Endothelial cell of umbilical vein (primary cell): ENCODE measurements around the gene C1QTNF5. TPM values are rescaled to one million over a fixed set of nuclear protein-coding genes. Genes with fewer than 3 reads are reported as not detected.

Source experiments
- BruUV-seq: library from RNA; stranded (reverse); fragments of 400-500 nt; replicated peaks from 2 replicates; lab custom pipeline; 2021; lab: Mats Ljungman, UMichigan
- CTCF ChIA-PET: fragments of 300-600, 350-600 bp; sonication (Branson Sonifier 250); formaldehyde crosslinking; loops from one replicate; lab custom pipeline; 2021; ENCODE audit warnings: antibody characterized with exemption, inconsistent platforms; lab: Charles Lee
- POLR2A ChIA-PET: fragments of 300-600, 350-600 bp; sonication (Branson Sonifier 250); formaldehyde crosslinking; loops from one replicate; lab custom pipeline; 2021; ENCODE audit warnings: antibody characterized with exemption, inconsistent platforms; lab: Charles Lee
- DNase-seq: peaks from one replicate; pipeline ENCODE4 v3.0.0-alpha.2; 2011; ENCODE audit warnings: low read depth, low spot score
- FAIRE-seq: peaks from 2 replicates; lab custom pipeline; 2011; peaks lifted over from hg19 to GRCh38; lab: Jason Lieb, UNC
- H2AFZ ChIP-seq: 2 replicates; pipeline ENCODE4 v1.6.0; 2012; ENCODE audit warnings: low read depth, low read length, control low read depth, inconsistent platforms
- H3K27ac ChIP-seq: 2 replicates; pipeline ENCODE4 v1.5.1; 2011; ENCODE audit warnings: low read depth, mild to moderate bottlenecking, control low read depth, low read length, moderate library complexity; ENCODE audit not compliant: insufficient read depth
- H3K27me3 ChIP-seq, 2 experiments: 2 replicates each; pipeline versions ENCODE4 v1.6.0 to v1.6.1; 2011; ENCODE audit warnings: low read length in 2 of 2, mixed read lengths in 1 of 2; ENCODE audit not compliant: control insufficient read depth in 2 of 2, insufficient read depth in 2 of 2
- H3K36me3 ChIP-seq, 2 experiments: 2 replicates in 1 of 2; 3 replicates in 1 of 2; pipeline ENCODE4 v1.5.1; 2011; ENCODE audit warnings: low read length in 2 of 2, mild to moderate bottlenecking in 1 of 2, moderate library complexity in 1 of 2; ENCODE audit not compliant: control insufficient read depth in 2 of 2, insufficient read depth in 2 of 2; ENCODE audit errors: extremely low read depth in 1 of 2
- H3K4me1 ChIP-seq: 3 replicates; pipeline ENCODE4 v1.5.1; 2011; ENCODE audit warnings: mild to moderate bottlenecking, low read length; ENCODE audit not compliant: control insufficient read depth, insufficient read depth; ENCODE audit errors: extremely low read depth
- H3K4me2 ChIP-seq: 2 replicates; pipeline ENCODE4 v1.6.1; 2011; ENCODE audit warnings: low read length, control low read depth, mixed read lengths; ENCODE audit not compliant: insufficient read depth
- H3K4me3 ChIP-seq, 3 experiments: fragments of 200-600 bp in 1 of 3; sonication (generic), shearing (Covaris generic) in 1 of 3; replicated peaks in 1 of 3; 2 replicates each; pipeline ENCODE4 v1.5.1; 2011 to 2016; ENCODE audit warnings: control low read depth in 3 of 3, low read length in 3 of 3, mild to moderate bottlenecking in 2 of 3, inconsistent platforms in 1 of 3, low read depth in 1 of 3, moderate library complexity in 1 of 3; ENCODE audit not compliant: insufficient read depth in 1 of 3
- H3K79me2 ChIP-seq: 2 replicates; pipeline ENCODE4 v1.6.0; 2012; ENCODE audit warnings: low read length, inconsistent platforms; ENCODE audit not compliant: control insufficient read depth, insufficient read depth
- H3K9ac ChIP-seq: replicated peaks from 2 replicates; pipeline ENCODE3; 2011; ENCODE audit warnings: low read length, control low read depth; ENCODE audit not compliant: insufficient read depth; ENCODE audit errors: extremely low read depth
- H3K9me1 ChIP-seq: replicated peaks from 3 replicates; pipeline ENCODE4 v1.6.0; 2011; ENCODE audit warnings: mild to moderate bottlenecking, low read length; ENCODE audit not compliant: control insufficient read depth, insufficient read depth; ENCODE audit errors: extremely low read depth
- H3K9me3 ChIP-seq: replicated peaks from 2 replicates; pipeline ENCODE4 v1.5.1; 2012; ENCODE audit warnings: low read length, inconsistent platforms; ENCODE audit not compliant: control insufficient read depth, insufficient read depth
- H4K20me1 ChIP-seq: replicated peaks from 2 replicates; pipeline ENCODE3; 2011; ENCODE audit warnings: mild to moderate bottlenecking, low read length; ENCODE audit not compliant: control insufficient read depth, insufficient read depth; ENCODE audit errors: extremely low read depth
- EZH2 ChIP-seq: IDR thresholded peaks from 2 replicates; pipeline ENCODE4 v1.6.1; 2012; ENCODE audit warnings: borderline replicate concordance, low read depth, mild to moderate bottlenecking, moderate library complexity, low read length, inconsistent platforms; ENCODE audit not compliant: severe bottlenecking
- FOS ChIP-seq: IDR thresholded peaks from 2 replicates; pipeline ENCODE4 v1.6.1; 2011; ENCODE audit warnings: mild to moderate bottlenecking, low read length, moderate library complexity, borderline replicate concordance; ENCODE audit not compliant: insufficient read depth
- GATA2 ChIP-seq: IDR thresholded peaks from 2 replicates; pipeline ENCODE4 v1.7.0; 2011; ENCODE audit warnings: low read depth, mild to moderate bottlenecking, moderate library complexity, mixed read lengths, low read length; ENCODE audit not compliant: insufficient read length, insufficient read depth
- JUN ChIP-seq: IDR thresholded peaks from 2 replicates; pipeline ENCODE4 v1.6.1; 2011; ENCODE audit warnings: borderline replicate concordance, low read depth; ENCODE audit not compliant: insufficient read length, insufficient read depth
- MAX ChIP-seq: IDR thresholded peaks from 2 replicates; pipeline ENCODE4 v1.6.1; 2011; ENCODE audit not compliant: insufficient read depth, insufficient read length
- MYC ChIP-seq: IDR thresholded peaks from one replicate; pipeline ENCODE4 v1.6.1; 2011; ENCODE audit warnings: mild to moderate bottlenecking, low read depth, low read length
- POLR2A ChIP-seq: IDR thresholded peaks from 2 replicates; pipeline ENCODE4 v1.6.1; 2012; ENCODE audit warnings: low read depth, mild to moderate bottlenecking, control low read depth, low read length
- POLR2AphosphoS5 ChIP-seq: IDR thresholded peaks from 2 replicates; pipeline ENCODE4 v1.6.1; 2012; ENCODE audit warnings: low read depth, mild to moderate bottlenecking, control low read depth, low read length, moderate library complexity; ENCODE audit not compliant: insufficient read depth
- dilution Hi-C: fragments of 300-500 bp; cut with MboI; formaldehyde crosslinking; loops from one replicate; pipeline ENCODE4 v1.15.0; 2019; ENCODE audit warnings: low sequenced_read_pairs; ENCODE audit not compliant: extremely low pct_ligation_motif_present
- intact Hi-C: fragments of 100-400 bp; cut with micrococcal nuclease; formaldehyde crosslinking; loops from one replicate; pipeline ENCODE4 v1.10.0; 2022
- polyA plus RNA-seq, 4 experiments: library from polyadenylated mRNA; depleted of rRNA in 3 of 4; stranded (reverse) in 3 of 4; unstranded in 1 of 4; fragments of >200 nt; gene quantifications; 2 replicates each; pipeline versions ENCODE4 v1.2.1 to v1.2.3, GENCODE V29; 2011 to 2012; ENCODE audit warnings: missing spikeins in 1 of 4
- total RNA-seq: library from RNA; stranded (reverse); gene quantifications from 2 replicates; pipeline ENCODE4 v1.2.3, GENCODE V29; 2021
- TF ChIP-seq, protein P1 (sequence below), 2 donors: IDR thresholded peaks; 1 replicate in 1 of 2; 2 replicates in 1 of 2; pipeline ENCODE4 v1.5.1; 2011; ENCODE audit warnings: low read length in 2 of 2, mild to moderate bottlenecking in 2 of 2, moderate library complexity in 2 of 2, control low read depth in 1 of 2, inconsistent platforms in 1 of 2, low read depth in 1 of 2; ENCODE audit not compliant: insufficient read depth in 1 of 2; ENCODE audit errors: extremely low read depth in 1 of 2

Gene C1QTNF5
- total and polyA plus RNA-seq, 2 donors (not counting 3 experiments of a cell fraction or from before 2014, with no cell fraction given): 126 to 201 TPM

DNA sequence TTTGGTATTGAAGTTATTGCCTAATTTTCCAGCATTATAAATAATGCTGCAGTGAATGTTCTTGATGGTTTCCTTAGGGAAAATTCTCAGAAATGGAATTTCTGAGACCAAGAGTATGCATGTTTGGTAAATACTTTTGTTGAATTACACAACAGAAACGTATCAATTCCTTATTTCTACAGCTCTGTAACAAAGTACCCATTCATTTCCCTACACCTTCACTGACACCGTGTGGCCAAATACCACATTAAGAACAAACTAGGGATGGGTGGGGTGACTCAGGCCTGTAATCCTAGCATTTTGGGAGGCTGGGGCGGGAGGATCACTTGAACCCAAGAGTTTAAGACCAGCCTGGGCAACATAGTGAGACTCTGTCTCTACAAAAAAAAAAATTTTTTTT, 45.5 kb downstream of the C1QTNF5 start:
- dilution Hi-C loops (no loop called here), intact Hi-C loops (no loop called here)
- no peaks in the 10 kb centered on the region for H3K4me1 ChIP-seq
- CTCF ChIA-PET: interaction anchor here (0.7 to 1.1 kb wide), 3 partner anchors 12 to 89 kb away, joined by 3 to 4 read pairs (median 4); partner anchors contain the start of gene CBL
- H3K9me3 ChIP-seq: no peaks in the 10 kb centered on the region
- no peak overlapping the region for H3K4me3 ChIP-seq
- no peaks in the 10 kb centered on the region for H3K27me3 ChIP-seq
- H2AFZ ChIP-seq: no peak overlapping the region
- FAIRE-seq: no peak
- no peaks in the 10 kb centered on the region for H4K20me1 ChIP-seq
- H3K36me3 ChIP-seq: peaks cover 18 to 20% of the 10 kb centered on the region in 2 experiments
- no peak for TF ChIP-seq MYC
- no peak for TF ChIP-seq MAX
- no peak for TF ChIP-seq POLR2AphosphoS5
- no peak for TF ChIP-seq JUN
- no peak for TF ChIP-seq POLR2A
- no peak for TF ChIP-seq FOS
- TF ChIP-seq, protein P1, sequence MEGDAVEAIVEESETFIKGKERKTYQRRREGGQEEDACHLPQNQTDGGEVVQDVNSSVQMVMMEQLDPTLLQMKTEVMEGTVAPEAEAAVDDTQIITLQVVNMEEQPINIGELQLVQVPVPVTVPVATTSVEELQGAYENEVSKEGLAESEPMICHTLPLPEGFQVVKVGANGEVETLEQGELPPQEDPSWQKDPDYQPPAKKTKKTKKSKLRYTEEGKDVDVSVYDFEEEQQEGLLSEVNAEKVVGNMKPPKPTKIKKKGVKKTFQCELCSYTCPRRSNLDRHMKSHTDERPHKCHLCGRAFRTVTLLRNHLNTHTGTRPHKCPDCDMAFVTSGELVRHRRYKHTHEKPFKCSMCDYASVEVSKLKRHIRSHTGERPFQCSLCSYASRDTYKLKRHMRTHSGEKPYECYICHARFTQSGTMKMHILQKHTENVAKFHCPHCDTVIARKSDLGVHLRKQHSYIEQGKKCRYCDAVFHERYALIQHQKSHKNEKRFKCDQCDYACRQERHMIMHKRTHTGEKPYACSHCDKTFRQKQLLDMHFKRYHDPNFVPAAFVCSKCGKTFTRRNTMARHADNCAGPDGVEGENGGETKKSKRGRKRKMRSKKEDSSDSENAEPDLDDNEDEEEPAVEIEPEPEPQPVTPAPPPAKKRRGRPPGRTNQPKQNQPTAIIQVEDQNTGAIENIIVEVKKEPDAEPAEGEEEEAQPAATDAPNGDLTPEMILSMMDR (IDR thresholded peaks at IDR 0.05; ENCODE audit: extremely low read depth in 1 of 2, insufficient read depth in 1 of 2, low read depth in 1 of 2, low read length in 2 of 2): no peak
- TF ChIP-seq GATA2: no peak
- TF ChIP-seq EZH2: no peak
- no peak overlapping the region for H3K4me2 ChIP-seq
- BruUV-seq: no TSS peak
- H3K27ac ChIP-seq: no peak overlapping the region
- DNase-seq: no peak
- no peaks in the 10 kb centered on the region for H3K79me2 ChIP-seq
- H3K9ac ChIP-seq: no peak overlapping the region
- no peaks in the 10 kb centered on the region for H3K9me1 ChIP-seq
- POLR2A ChIA-PET: no interaction called here
